ENCODE data around the gene PI4KA.

The PI4KA gene

GRCh38 chr22:20763630-20764470 lies 94.8 kb downstream of the PI4KA start:
- no peaks in the 10 kb centered on the region for H3F3A ChIP-seq (ENCODE audit: control insufficient read depth, insufficient read depth)
- no peaks in the 10 kb centered on the region for H3K27me3 ChIP-seq (ENCODE audit: control insufficient read depth, low read length)
- H3K9me2 ChIP-seq (replicated peaks; ENCODE audit: control insufficient read depth, low read length), result no peaks in the 10 kb centered on the region
- no peaks in the 10 kb centered on the region for H3K79me2 ChIP-seq (ENCODE audit: control insufficient read depth, low read length)
- H3K4me1 ChIP-seq (ENCODE audit: control insufficient read depth, low read length), result no peaks in the 10 kb centered on the region
- no peak overlapping the region for H3K27ac ChIP-seq (ENCODE audit: low read depth, low read length)
- no peaks in the 10 kb centered on the region for H3K9me3 ChIP-seq (ENCODE audit: control insufficient read depth, insufficient read depth, low read length)
- H3K4me3 ChIP-seq (ENCODE audit: low read length), result no peak overlapping the region
- peaks cover 33% of the 10 kb centered on the region for H3K36me3 ChIP-seq (ENCODE audit: control insufficient read depth, low read length)
- H4K20me1 ChIP-seq (ENCODE audit: control insufficient read depth, insufficient read depth, low read depth, low read length), result no peaks in the 10 kb centered on the region
- TF ChIP-seq EZH2phosphoT487 (IDR thresholded peaks at IDR 0.05; ENCODE audit: borderline replicate concordance, low read length) (no peak), CTCF (IDR thresholded peaks at IDR 0.05; ENCODE audit: low read depth, low read length, poor library complexity, severe bottlenecking) (no peak)
- H3K4me2 ChIP-seq (ENCODE audit: low read length), result no peak overlapping the region

DNA sequence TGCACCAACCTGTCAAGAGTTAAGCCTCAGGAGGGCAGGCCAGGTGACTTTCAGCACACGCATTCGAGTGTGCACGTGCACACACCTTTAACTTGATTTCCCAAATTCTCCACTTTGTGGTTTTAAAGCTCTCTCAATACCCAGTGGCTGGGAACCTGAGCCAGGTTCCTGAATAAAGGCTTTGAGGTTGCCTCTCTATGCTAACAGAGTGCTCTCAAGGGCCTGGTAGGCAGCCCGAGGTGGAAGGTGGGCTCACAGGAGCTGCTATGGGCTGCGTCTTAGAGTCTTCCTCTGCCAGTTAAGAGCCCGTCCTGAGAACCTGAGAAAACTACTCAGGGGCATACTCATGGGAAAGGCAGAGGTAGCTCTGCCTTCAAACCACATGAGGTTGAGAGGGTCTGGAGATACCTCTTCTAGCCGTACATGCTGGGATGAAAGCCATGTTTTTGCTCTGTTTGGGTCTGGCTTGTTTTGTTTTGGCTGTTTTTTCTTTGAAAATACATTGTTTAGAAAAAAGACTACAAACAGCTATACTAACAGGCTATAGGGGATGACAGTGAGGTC lies 96.3 kb downstream of the PI4KA start:
- Histone ChIP-seq H3K4me3 (ENCODE audit: low read length) (no peak overlapping the region), H3K4me1 (ENCODE audit: control insufficient read depth, low read length) (no peaks in the 10 kb centered on the region), H3K79me2 (ENCODE audit: control insufficient read depth, low read length) (no peaks in the 10 kb centered on the region), H3K9me2 (replicated peaks; ENCODE audit: control insufficient read depth, low read length) (no peaks in the 10 kb centered on the region), H3K9me3 (ENCODE audit: control insufficient read depth, insufficient read depth, low read length) (no peaks in the 10 kb centered on the region), H3K27ac (ENCODE audit: low read depth, low read length) (no peak overlapping the region), H3K4me2 (ENCODE audit: low read length) (no peak overlapping the region), H3F3A (ENCODE audit: control insufficient read depth, insufficient read depth) (no peaks in the 10 kb centered on the region), H3K36me3 (ENCODE audit: control insufficient read depth, low read length) (peaks cover 33% of the 10 kb centered on the region), H4K20me1 (ENCODE audit: control insufficient read depth, insufficient read depth, low read depth, low read length) (no peaks in the 10 kb centered on the region), H3K27me3 (ENCODE audit: control insufficient read depth, low read length) (no peaks in the 10 kb centered on the region)
- TF ChIP-seq CTCF (IDR thresholded peaks at IDR 0.05; ENCODE audit: low read depth, low read length, poor library complexity, severe bottlenecking) (no peak), EZH2phosphoT487 (IDR thresholded peaks at IDR 0.05; ENCODE audit: borderline replicate concordance, low read length) (no peak)

DNA sequence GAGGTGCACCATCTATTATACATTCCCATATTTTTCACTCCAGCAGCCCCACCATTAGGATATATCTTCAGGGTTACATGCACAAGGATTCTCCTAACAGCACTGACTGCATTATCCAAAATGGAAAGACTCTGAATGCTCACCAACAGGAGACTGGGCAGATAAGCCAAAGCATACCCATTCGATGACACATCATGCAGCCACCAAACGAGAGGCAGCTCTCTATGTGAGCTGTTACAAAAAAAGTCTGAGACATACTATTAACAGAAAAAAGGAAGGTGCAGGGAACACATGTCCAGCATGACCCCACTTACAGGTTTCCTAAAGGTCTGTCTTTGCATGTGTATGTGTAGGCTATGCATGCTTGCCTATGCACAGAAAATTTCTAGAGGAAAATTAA lies 97.1 kb downstream of the PI4KA start:
- no peaks in the 10 kb centered on the region for H3K9me3 ChIP-seq (ENCODE audit: control insufficient read depth, insufficient read depth, low read length)
- H3K9me2 ChIP-seq (replicated peaks; ENCODE audit: control insufficient read depth, low read length), result no peaks in the 10 kb centered on the region
- no peak overlapping the region for H3K27ac ChIP-seq (ENCODE audit: low read depth, low read length)
- no peak for TF ChIP-seq EZH2phosphoT487 (IDR thresholded peaks at IDR 0.05; ENCODE audit: borderline replicate concordance, low read length)
- TF ChIP-seq CTCF (IDR thresholded peaks at IDR 0.05; ENCODE audit: low read depth, low read length, poor library complexity, severe bottlenecking), result no peak
- H3K4me1 ChIP-seq (ENCODE audit: control insufficient read depth, low read length), result no peaks in the 10 kb centered on the region
- H3K36me3 ChIP-seq (ENCODE audit: control insufficient read depth, low read length), result peaks cover 33% of the 10 kb centered on the region
- H3K4me2 ChIP-seq (ENCODE audit: low read length), result no peak overlapping the region
- no peaks in the 10 kb centered on the region for H3F3A ChIP-seq (ENCODE audit: control insufficient read depth, insufficient read depth)
- no peaks in the 10 kb centered on the region for H3K27me3 ChIP-seq (ENCODE audit: control insufficient read depth, low read length)
- H3K79me2 ChIP-seq (ENCODE audit: control insufficient read depth, low read length), result no peaks in the 10 kb centered on the region
- no peak overlapping the region for H3K4me3 ChIP-seq (ENCODE audit: low read length)
- no peaks in the 10 kb centered on the region for H4K20me1 ChIP-seq (ENCODE audit: control insufficient read depth, insufficient read depth, low read depth, low read length)
